Calu3 (cell line): ENCODE results near the gene ECSIT. TPM values are rescaled to one million over a fixed set of nuclear protein-coding genes. Genes with fewer than 3 reads are reported as not detected.
"Not testable (repeated sequence)": the region's sequence is repeated elsewhere in the genome, so short reads cannot be mapped to it uniquely, and the experiment has no call there.

ENCODE experiments used
- BruUV-seq: library from RNA; stranded (reverse); fragments of 400-500 nt; replicated peaks from 2 replicates; lab custom pipeline; 2021; lab: Mats Ljungman, UMichigan
- CTCF ChIA-PET: fragments of 300-600 bp; sonication (Branson Sonifier 250); formaldehyde crosslinking; loops from one replicate; lab custom pipeline; 2022; ENCODE audit warnings: antibody characterized with exemption; lab: Charles Lee
- DNase-seq: peaks from one replicate; pipeline ENCODE4 v3.0.0; 2022
- H3K27ac Mint-ChIP-seq: one replicate; pipeline ENCODE4 v1.8.0; 2022; ENCODE audit warnings: mixed read lengths; ENCODE audit not compliant: unreplicated experiment
- H3K27me3 Mint-ChIP-seq: one replicate; pipeline ENCODE4 v1.8.0; 2022; ENCODE audit warnings: mixed read lengths; ENCODE audit not compliant: unreplicated experiment
- H3K36me3 Mint-ChIP-seq: one replicate; pipeline ENCODE4 v1.8.0; 2022; ENCODE audit warnings: mild to moderate bottlenecking, moderate library complexity, mixed read lengths; ENCODE audit not compliant: insufficient read depth, unreplicated experiment
- H3K4me1 Mint-ChIP-seq: one replicate; pipeline ENCODE4 v1.8.0; 2022; ENCODE audit warnings: mild to moderate bottlenecking, low read depth, mixed read lengths; ENCODE audit not compliant: unreplicated experiment
- H3K4me3 Mint-ChIP-seq: one replicate; pipeline ENCODE4 v1.8.0; 2022; ENCODE audit warnings: mild to moderate bottlenecking, low read depth, moderate library complexity, mixed read lengths; ENCODE audit not compliant: unreplicated experiment
- H3K9me3 Mint-ChIP-seq: one replicate; pipeline ENCODE4 v1.8.0; 2022; ENCODE audit warnings: low read depth, mixed read lengths; ENCODE audit not compliant: unreplicated experiment
- intact Hi-C: fragments of 100-400 bp; cut with micrococcal nuclease; formaldehyde crosslinking; loops from one replicate; pipeline ENCODE4 v1.10.0; 2022; ENCODE audit not compliant: unreplicated experiment
- total RNA-seq: library from RNA; stranded (reverse); gene quantifications from 2 replicates; pipeline ENCODE4 v1.2.3, GENCODE V29; 2022
- TF ChIP-seq, protein P1 (sequence below): fragments of 200-600 bp; IDR thresholded peaks from one replicate; pipeline ENCODE4 v1.8.0; 2022; ENCODE audit warnings: antibody characterized with exemption; ENCODE audit not compliant: unreplicated experiment

Gene ECSIT
- total RNA-seq, 1 experiment from 2014 or later: 22.1 TPM

DNA sequence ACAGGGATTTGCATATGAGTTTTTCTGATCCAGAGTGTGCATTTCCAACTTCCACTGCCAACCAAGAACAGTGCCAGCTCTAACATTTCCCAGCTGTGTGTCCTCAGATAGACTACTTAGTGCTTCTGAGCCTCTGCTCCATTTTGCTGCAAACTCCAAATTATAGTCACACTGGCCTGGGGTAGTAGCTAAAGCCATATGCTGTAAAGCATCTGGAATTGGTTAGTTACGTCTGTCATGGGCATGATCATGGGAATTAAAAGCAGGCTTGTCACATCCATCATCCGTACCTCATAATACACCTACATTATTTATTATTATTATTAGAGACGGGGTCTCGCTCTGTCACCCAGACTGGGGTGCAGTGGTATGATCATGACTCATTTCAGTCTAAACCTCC is 55.2 kb downstream of the ECSIT start:
- DNase-seq: no peak
- no peaks in the 10 kb centered on the region for H3K36me3 Mint-ChIP-seq
- intact Hi-C loops: no loop called here
- no peak overlapping the region for H3K27ac Mint-ChIP-seq
- H3K4me3 Mint-ChIP-seq: no peak overlapping the region
- H3K9me3 Mint-ChIP-seq: no peaks in the 10 kb centered on the region
- TF ChIP-seq, protein P1, sequence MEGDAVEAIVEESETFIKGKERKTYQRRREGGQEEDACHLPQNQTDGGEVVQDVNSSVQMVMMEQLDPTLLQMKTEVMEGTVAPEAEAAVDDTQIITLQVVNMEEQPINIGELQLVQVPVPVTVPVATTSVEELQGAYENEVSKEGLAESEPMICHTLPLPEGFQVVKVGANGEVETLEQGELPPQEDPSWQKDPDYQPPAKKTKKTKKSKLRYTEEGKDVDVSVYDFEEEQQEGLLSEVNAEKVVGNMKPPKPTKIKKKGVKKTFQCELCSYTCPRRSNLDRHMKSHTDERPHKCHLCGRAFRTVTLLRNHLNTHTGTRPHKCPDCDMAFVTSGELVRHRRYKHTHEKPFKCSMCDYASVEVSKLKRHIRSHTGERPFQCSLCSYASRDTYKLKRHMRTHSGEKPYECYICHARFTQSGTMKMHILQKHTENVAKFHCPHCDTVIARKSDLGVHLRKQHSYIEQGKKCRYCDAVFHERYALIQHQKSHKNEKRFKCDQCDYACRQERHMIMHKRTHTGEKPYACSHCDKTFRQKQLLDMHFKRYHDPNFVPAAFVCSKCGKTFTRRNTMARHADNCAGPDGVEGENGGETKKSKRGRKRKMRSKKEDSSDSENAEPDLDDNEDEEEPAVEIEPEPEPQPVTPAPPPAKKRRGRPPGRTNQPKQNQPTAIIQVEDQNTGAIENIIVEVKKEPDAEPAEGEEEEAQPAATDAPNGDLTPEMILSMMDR: no peak
- peaks cover 9% of the 10 kb centered on the region for H3K27me3 Mint-ChIP-seq
- CTCF ChIA-PET: no interaction called here
- no TSS peak for BruUV-seq
- H3K4me1 Mint-ChIP-seq: no peaks in the 10 kb centered on the region

DNA sequence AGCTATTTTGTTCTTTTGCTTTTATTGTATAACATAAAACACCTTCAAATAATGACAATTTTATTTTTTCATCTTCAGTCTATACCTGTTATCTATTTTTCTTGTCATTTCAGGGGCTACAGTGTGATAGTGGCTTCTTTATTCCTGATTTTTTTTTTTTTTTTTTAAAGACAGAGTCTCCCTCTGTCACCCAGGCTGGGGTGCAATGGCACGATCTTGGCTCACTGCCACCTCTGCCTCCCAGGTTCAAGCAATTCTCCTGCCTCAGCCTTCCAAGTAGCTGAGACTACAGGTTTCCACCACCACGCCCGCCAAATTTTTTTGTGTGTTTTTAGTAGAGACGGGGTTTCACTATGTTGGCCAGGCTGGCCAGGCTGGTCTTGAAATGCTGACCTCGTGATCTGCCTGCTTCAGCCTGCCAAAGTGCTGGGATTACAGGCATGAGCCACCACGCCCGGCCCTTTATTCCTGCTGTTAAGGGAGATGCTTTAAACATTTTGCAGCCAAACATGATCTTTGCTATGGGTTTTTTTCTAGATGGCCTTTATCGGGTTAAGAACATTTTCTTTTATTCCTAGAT is 60.6 kb downstream of the ECSIT start:
- not testable (repeated sequence) for H3K4me3 Mint-ChIP-seq, BruUV-seq
- CTCF ChIA-PET: interaction anchor here (0.6 kb wide), 1 partner anchor 173 kb away, joined by 4 read pairs; no protein-coding TSS in a partner anchor

DNA sequence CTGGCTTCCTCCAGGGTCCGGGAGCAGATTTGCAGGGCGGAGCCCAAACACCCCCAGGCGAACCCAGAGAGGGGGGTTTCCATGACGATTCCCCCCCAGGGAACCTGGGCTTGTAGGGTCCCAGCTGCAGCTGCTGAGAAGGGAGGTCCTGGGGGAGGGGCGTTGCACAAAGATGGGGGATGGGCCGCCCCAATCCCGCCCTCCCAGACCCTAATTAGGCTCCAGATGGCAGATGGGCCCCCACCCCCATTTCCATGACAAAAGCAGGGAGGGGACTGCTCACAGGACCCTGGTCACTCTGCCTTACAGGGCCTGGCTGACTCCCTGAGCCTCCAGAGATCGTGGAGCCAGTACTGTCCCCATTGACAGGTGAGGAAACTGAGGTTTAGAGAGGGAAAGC is 63.3 kb downstream of the ECSIT start:
- H3K4me3 Mint-ChIP-seq: no peak overlapping the region
- H3K9me3 Mint-ChIP-seq: no peaks in the 10 kb centered on the region
- intact Hi-C loops: no loop called here
- no peaks in the 10 kb centered on the region for H3K36me3 Mint-ChIP-seq
- H3K27ac Mint-ChIP-seq: no peak overlapping the region
- no peak for DNase-seq
- peaks cover 5% of the 10 kb centered on the region for H3K27me3 Mint-ChIP-seq
- no TSS peak for BruUV-seq
- TF ChIP-seq, protein P1: no peak
- H3K4me1 Mint-ChIP-seq: no peaks in the 10 kb centered on the region
- CTCF ChIA-PET: no interaction called here

More for the DNA sequence above, 60.6 kb downstream of the ECSIT start:
- H3K4me1 Mint-ChIP-seq, H3K27me3 Mint-ChIP-seq, H3K9me3 Mint-ChIP-seq, DNase-seq, intact Hi-C loops, H3K36me3 Mint-ChIP-seq, H3K27ac Mint-ChIP-seq: not testable (repeated sequence)

DNA sequence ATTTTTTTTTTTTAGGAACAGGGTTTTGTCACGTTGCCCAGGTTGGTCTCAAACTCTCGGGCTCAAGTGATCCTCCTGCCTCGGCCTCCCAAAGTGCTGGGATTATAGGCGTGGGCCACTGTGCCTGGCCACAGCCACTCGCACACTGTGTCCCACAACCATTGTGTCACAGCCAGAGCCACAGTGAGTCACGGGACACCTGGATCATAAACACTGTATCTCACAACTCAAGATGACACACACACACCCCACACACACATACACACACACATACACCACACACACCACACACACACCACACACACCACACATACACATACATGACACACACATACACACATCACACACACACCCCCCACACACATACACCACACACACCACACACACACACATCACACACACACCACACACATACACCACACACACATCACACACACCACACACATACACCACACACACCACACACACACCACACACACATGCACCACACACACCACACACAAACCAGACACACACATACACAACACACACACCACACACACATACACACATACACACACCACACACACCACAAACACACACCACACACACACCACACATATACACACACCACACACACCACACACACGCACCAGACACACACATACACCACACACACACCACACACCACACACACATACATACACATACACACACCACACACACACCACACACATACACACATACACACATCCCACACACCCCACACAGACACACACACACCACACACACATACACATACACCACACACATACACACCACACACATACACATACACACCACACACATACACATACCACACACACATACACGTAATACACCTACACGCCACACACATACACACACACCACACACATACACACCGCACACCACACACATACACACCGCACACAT is 64.3 kb downstream of the ECSIT start:
- H3K4me3 Mint-ChIP-seq: no peak overlapping the region
- CTCF ChIA-PET: interaction anchor here (0.6 kb wide), 1 partner anchor 27 kb away, joined by 4 read pairs; no protein-coding TSS in a partner anchor
- no peaks in the 10 kb centered on the region for H3K4me1 Mint-ChIP-seq
- no peaks in the 10 kb centered on the region for H3K36me3 Mint-ChIP-seq
- no peaks in the 10 kb centered on the region for H3K9me3 Mint-ChIP-seq
- H3K27ac Mint-ChIP-seq: no peak overlapping the region
- H3K27me3 Mint-ChIP-seq: peaks cover 15% of the 10 kb centered on the region
- TF ChIP-seq, protein P1: no peak
- DNase-seq: no peak
- no TSS peak for BruUV-seq
- intact Hi-C loops: no loop called here
